K562 (cell line): Measurements from ENCODE around the gene GCN1.

Experiments used
- CTBP1 ChIP-seq: fragments of 450-650 bp; IDR thresholded peaks from 2 replicates; pipeline ENCODE4 v1.6.1; 2016; ENCODE audit warnings: borderline replicate concordance
- CTCF ChIP-seq, 3 experiments: IDR thresholded peaks in 2 of 3; conservative IDR thresholded peaks in 1 of 3; 2 replicates each; pipeline ENCODE4 v1.5.1; 2011 to 2012; ENCODE audit warnings: low read length in 3 of 3, mild to moderate bottlenecking in 3 of 3, control low read depth in 2 of 3, improper control_type of control experiment in 1 of 3, inconsistent platforms in 1 of 3, low read depth in 1 of 3, mixed read lengths in 1 of 3, moderate library complexity in 1 of 3; ENCODE audit not compliant: insufficient read depth in 2 of 3
- EZH2 ChIP-seq: IDR thresholded peaks from 2 replicates; pipeline ENCODE4 v1.6.1; 2012; ENCODE audit warnings: low read depth, mild to moderate bottlenecking, inconsistent platforms, low read length, borderline replicate concordance
- FOXK2 ChIP-seq, 2 experiments: fragments of 450-650 bp; IDR thresholded peaks in 1 of 2; conservative IDR thresholded peaks in 1 of 2; 2 replicates each; pipeline ENCODE4 v1.6.1; 2016; ENCODE audit warnings: low read depth in 2 of 2, mild to moderate bottlenecking in 1 of 2
- GABPB1 ChIP-seq: sonication (generic); formaldehyde crosslinking; IDR thresholded peaks from 2 replicates; pipeline ENCODE4 v1.8.0; 2022; ENCODE audit warnings: mild to moderate bottlenecking, missing genetic modification reagents
- HMG20A ChIP-seq: fragments of 450-650 bp; formaldehyde crosslinking; conservative IDR thresholded peaks from 2 replicates; pipeline ENCODE4 v1.4.0; 2020; ENCODE audit warnings: mild to moderate bottlenecking, mixed read lengths
- POLR2A ChIP-seq: fragments of 450-650 bp; conservative IDR thresholded peaks from 2 replicates; pipeline ENCODE4 v1.6.1; 2016
- POLR2AphosphoS2 ChIP-seq: IDR thresholded peaks from 2 replicates; pipeline ENCODE4 v1.6.1; 2012; ENCODE audit warnings: low read length, improper control_type of control experiment
- POLR2AphosphoS5 ChIP-seq: IDR thresholded peaks from 2 replicates; pipeline ENCODE4 v1.6.1; 2011; ENCODE audit warnings: mild to moderate bottlenecking, low read depth, low read length, moderate library complexity; ENCODE audit not compliant: control insufficient read depth, insufficient read depth
- SP1 ChIP-seq: sonication (generic); formaldehyde crosslinking; IDR thresholded peaks from 2 replicates; pipeline ENCODE4 v1.8.1; 2022; ENCODE audit warnings: mild to moderate bottlenecking, missing genetic modification reagents
- USF1 ChIP-seq: sonication (generic); formaldehyde crosslinking; IDR thresholded peaks from 2 replicates; pipeline ENCODE4 v1.9.0; 2022; ENCODE audit warnings: mild to moderate bottlenecking, missing genetic modification reagents
- ZNF23 ChIP-seq: fragments of 250-450 bp; sonication (Bioruptor Pico); IDR thresholded peaks from 2 replicates; pipeline ENCODE4 v1.4.0; 2020; ENCODE audit warnings: mild to moderate bottlenecking
- ZNF785 ChIP-seq: fragments of 250-450 bp; sonication (Bioruptor Pico); IDR thresholded peaks from 2 replicates; pipeline ENCODE4 v1.4.0; 2020; ENCODE audit warnings: mild to moderate bottlenecking
- TF ChIP-seq, protein P1 (sequence below): fragments of 250-450 bp; sonication (Bioruptor Pico); IDR thresholded peaks from 2 replicates; pipeline ENCODE4 v1.4.0; 2020; ENCODE audit warnings: mild to moderate bottlenecking

- TF ChIP-seq POLR2AphosphoS5 (no peak), CTCF (IDR thresholded peaks at IDR 0.05 in 2 of 3, conservative IDR thresholded peaks at IDR 0.05 in 1 of 3; ENCODE audit: insufficient read depth in 2 of 3, low read depth in 1 of 3, low read length in 3 of 3) (no peak), CTBP1 (no peak), HMG20A (no peak), POLR2AphosphoS2 (no peak), GABPB1 (no peak), ZNF785 (CRISPR knock-in tag) (no peak), SP1 (no peak), FOXK2 (conservative IDR thresholded peaks at IDR 0.05 in 1 of 2, IDR thresholded peaks at IDR 0.05 in 1 of 2; ENCODE audit: low read depth in 2 of 2) (no peak), POLR2A (no peak), USF1 (CRISPR knock-in tag) (no peak), EZH2 (no peak), ZNF23 (CRISPR knock-in tag) (no peak)
- TF ChIP-seq, protein P1, sequence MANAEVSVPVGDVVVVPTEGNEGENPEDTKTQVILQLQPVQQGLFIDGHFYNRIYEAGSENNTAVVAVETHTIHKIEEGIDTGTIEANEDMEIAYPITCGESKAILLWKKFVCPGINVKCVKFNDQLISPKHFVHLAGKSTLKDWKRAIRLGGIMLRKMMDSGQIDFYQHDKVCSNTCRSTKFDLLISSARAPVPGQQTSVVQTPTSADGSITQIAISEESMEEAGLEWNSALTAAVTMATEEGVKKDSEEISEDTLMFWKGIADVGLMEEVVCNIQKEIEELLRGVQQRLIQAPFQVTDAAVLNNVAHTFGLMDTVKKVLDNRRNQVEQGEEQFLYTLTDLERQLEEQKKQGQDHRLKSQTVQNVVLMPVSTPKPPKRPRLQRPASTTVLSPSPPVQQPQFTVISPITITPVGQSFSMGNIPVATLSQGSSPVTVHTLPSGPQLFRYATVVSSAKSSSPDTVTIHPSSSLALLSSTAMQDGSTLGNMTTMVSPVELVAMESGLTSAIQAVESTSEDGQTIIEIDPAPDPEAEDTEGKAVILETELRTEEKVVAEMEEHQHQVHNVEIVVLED (CRISPR knock-in tag) = no peak
These were observed 22.5 kb downstream of the GCN1 start for GRCh38 chr12:120172053-120172452.
